ENCODE data around the gene HIGD2A.

The HIGD2A gene, protein sequence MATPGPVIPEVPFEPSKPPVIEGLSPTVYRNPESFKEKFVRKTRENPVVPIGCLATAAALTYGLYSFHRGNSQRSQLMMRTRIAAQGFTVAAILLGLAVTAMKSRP

DNA sequence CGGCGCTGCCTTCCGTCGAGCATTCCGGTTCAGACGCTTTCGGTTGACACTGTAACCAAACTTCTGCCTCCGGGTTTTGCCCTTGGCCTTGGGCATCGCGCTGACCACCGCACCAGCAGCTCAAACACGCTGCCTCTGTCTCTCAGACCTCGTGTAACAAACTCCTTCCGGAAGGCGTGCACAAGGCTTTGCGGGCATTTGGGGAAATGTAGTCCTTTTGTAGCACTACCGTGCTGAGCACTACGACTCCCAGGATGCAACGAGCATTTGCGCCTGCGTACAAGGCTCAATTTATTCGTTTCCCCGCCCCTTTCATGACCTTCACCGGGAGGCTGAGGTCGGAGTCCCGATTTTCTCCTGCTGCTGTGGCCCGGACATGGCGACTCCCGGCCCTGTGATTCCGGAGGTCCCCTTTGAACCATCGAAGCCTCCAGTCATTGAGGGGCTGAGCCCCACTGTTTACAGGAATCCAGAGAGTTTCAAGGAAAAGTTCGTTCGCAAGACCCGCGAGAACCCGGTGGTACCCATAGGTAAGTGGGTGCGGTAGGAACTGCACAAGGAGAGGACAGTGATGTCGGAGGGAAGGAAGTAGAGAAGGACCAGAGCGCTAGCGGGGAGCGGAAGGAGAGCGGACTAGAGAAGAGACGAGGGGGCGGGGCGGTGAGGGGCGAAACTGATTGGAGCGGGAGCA, at the start of gene HIGD2A, which contains the start of gene NOP16:
Gene HIGD2A, plus strand, starts transcription at position 308 of the 691 bp plus-strand sequence. Its CDS starts 69 bp downstream, at position 377.
Gene NOP16, minus strand, starts transcription at position 155 of the 691 bp plus-strand sequence. Its CDS starts 59 bp downstream, at position 96.
- peak; percentile 93 for DNase-seq (ENCODE audit: insufficient read length, low spot score)
- TF ChIP-seq POLR2A (IDR thresholded peaks at IDR 0.05; ENCODE audit: low read depth, low read length) = peak; percentile 72
- FAIRE-seq = peak; percentile 78

GRCh38 chr5:176339304-176339703, 49.2 kb upstream of the HIGD2A start:
- TF ChIP-seq POLR2A (IDR thresholded peaks at IDR 0.05; ENCODE audit: low read depth, low read length) = no peak
- no peak for DNase-seq (ENCODE audit: insufficient read length, low spot score)
- no peak for FAIRE-seq

GRCh38 chr5:176341325-176342157, 47.0 kb upstream of the HIGD2A start:
- no peak for DNase-seq (ENCODE audit: insufficient read length, low spot score)
- FAIRE-seq = no peak
- TF ChIP-seq POLR2A (IDR thresholded peaks at IDR 0.05; ENCODE audit: low read depth, low read length) = no peak

- no peak for DNase-seq (ENCODE audit: insufficient read length, low spot score)
- no peak for FAIRE-seq
- TF ChIP-seq POLR2A (IDR thresholded peaks at IDR 0.05; ENCODE audit: low read depth, low read length) = no peak
These were observed 46.4 kb upstream of the HIGD2A start for GRCh38 chr5:176342158-176342483.

DNA sequence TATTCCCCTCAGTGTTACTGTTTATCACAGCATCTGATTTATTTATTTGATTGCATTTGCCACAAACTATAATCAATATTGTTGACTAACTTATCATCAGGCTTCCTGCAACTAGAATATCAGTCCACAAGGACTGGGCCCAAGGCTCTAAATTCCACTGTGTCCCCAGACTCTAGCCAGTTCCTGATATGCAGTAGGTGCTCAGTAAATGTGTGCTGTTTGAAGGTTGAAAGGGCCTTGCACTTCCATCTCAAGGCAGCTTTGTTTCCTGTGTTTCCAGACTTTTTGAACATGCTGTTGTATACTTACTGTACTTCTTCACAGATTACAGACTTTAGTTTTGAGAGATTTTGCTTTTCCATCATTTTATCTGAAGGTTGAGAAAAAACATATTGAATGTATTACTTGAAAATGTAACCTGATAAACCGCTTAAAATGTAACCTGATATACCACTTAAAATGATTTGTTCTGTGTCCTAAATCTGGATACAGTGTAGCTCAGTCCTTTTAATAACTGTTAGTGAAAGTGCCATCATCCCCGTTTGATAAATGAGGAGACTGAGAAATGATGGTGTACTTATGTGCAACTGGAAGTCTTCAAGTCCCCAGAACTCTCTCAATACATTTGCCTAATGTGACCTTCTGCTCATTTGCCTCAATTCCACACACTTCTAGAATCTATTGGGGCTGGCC, 45.6 kb upstream of the HIGD2A start:
- TF ChIP-seq POLR2A (IDR thresholded peaks at IDR 0.05; ENCODE audit: low read depth, low read length) = no peak
- DNase-seq (ENCODE audit: insufficient read length, low spot score) = no peak
- no peak for FAIRE-seq

GRCh38 chr5:176350416-176350815, 38.1 kb upstream of the HIGD2A start:
- no peak for FAIRE-seq

GRCh38 chr5:176352116-176352878, 36.3 kb upstream of the HIGD2A start:
- TF ChIP-seq POLR2A (IDR thresholded peaks at IDR 0.05; ENCODE audit: low read depth, low read length) = no peak
- no peak for DNase-seq (ENCODE audit: insufficient read length, low spot score)
- FAIRE-seq = no peak

More at GRCh38 chr5:176350416-176350815, 38.1 kb upstream of the HIGD2A start:
- no peak for DNase-seq (ENCODE audit: insufficient read length, low spot score)
- TF ChIP-seq POLR2A (IDR thresholded peaks at IDR 0.05; ENCODE audit: low read depth, low read length) = no peak

DNA sequence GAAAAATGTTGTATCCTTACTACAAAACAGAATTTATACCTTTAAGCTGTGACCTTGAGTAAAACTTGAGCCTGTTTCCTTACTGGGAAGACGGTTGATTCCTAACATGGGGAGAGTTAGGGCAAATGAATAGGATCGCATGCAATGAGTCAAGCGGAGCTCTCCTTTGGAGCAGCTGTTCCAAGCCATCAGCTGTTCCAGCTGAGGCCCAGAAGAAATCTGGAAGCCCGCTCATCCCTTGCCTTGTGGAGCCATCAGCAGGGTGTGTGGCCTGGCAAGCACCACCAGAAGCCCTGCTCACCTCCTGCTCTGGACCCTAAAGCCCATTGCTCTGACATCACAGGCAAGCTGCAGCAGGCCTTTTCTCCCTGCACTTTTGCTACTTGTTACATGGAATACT, 35.0 kb upstream of the HIGD2A start:
- TF ChIP-seq POLR2A (IDR thresholded peaks at IDR 0.05; ENCODE audit: low read depth, low read length) = no peak
- no peak for FAIRE-seq
- no peak for DNase-seq (ENCODE audit: insufficient read length, low spot score)

DNA sequence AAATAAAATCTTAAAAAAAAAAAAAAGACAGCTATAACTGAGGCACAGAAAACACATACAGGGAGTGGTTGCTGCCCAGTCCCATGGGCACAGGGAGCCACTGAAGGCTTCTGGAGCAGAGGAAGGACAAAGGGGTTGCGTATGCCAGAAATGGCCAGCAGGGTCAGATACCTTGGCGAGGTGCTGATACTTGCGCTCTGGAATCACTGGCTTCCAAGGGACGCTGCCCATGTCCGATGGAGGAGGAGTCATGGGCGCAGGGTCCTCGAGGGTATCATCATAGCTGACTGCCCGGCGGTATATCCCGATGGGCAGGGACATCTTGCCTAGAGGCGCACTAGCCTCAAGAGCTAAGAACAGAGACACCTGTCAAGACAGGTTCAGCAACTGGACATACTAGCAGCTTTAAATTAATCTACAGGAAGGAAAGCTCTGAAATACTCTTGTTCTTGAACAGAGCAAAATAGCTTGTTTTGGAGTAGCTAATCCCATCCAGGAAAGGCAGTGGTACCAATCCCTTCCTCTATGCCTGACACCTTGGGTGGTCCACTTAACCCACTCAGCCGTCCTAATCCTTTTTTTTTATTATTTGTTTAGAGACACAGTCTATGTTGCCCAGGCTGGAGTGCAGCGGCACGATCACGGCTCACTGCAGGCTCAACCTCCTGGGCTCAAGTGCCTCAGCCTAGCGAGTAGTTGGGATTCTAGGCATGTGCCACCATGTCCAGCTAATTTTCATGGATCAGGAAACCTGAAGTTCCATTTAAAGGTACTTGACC, 33.0 kb upstream of the HIGD2A start:
- DNase-seq (ENCODE audit: insufficient read length, low spot score) (no peak), FAIRE-seq (no peak)
- no peak for TF ChIP-seq POLR2A (IDR thresholded peaks at IDR 0.05; ENCODE audit: low read depth, low read length)

DNA sequence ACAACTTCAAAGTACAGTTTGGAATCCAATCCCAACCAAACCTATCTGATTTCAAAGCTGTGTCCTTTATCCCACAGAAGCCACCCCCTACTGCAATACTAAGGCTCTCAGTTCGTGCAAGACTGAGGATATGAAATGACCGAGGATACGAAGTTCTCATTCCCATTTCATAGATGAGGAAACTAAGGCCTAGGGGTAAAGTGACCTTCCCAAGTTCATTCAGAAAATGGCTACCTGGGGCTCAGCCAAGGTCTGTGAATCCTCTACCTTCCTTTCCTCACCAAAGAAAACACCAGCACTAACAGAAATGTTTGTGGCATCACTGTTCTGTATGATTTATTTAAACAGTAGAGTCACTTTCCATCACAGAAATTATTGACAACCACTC, 32.4 kb upstream of the HIGD2A start:
- no peak for TF ChIP-seq POLR2A (IDR thresholded peaks at IDR 0.05; ENCODE audit: low read depth, low read length)
- DNase-seq (ENCODE audit: insufficient read length, low spot score) = no peak
- FAIRE-seq = no peak

DNA sequence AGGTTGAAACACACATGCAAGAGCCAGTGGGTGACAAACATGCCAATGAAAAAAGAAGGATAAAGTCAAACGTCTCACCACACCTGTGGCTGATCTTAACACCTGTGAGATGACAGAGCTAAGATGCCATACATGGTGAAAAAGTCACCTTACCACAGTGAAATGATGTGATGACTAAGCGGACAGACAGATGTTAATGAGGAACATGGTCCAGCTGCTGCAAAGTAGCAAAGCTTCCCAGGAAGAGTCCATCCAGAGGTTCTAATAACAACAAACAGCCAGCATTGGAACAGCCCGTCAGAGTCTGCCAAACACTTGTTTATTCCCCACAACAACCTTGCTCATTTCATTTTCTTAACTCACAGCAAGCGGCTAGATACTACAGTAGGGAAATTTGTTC, 28.9 kb upstream of the HIGD2A start:
- no peak for TF ChIP-seq POLR2A (IDR thresholded peaks at IDR 0.05; ENCODE audit: low read depth, low read length)
- FAIRE-seq (no peak), DNase-seq (ENCODE audit: insufficient read length, low spot score) (no peak)

DNA sequence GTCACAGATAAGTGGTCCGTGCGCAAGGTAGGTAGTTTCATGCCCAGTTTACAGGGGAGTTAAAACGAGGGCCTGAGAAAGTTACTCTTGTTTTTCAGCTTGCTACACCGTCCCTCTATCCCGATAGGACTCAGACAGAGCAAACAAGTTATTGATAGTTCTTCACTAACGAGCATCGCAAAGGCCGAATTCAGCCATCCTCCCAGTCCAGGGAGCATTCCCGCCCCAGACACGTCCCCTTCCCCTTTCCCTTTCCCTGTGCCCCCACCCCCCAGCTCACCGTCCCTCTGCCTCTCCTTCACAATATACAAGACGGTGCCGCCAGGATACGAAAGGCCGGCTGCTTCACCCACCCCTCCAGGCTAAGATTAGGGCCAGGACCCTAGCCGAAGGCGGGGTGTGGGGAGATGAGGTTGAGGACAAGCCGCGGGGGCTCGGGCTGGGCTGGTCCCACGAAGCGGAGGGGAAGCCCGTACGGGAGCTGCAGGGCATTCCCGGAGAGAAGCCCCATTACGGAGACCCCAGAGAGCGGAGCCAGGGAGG, 27.6 kb upstream of the HIGD2A start:
- no peak for DNase-seq (ENCODE audit: insufficient read length, low spot score)
- TF ChIP-seq POLR2A (IDR thresholded peaks at IDR 0.05; ENCODE audit: low read depth, low read length) = no peak
- no peak for FAIRE-seq

Data from H54 (cell line).